ENCODE measurements around the gene AREG.

- no peak for TF ChIP-seq CTCF (IDR thresholded peaks at IDR 0.05)
- no peak for TF ChIP-seq POLR2A (IDR thresholded peaks at IDR 0.05)
- TF ChIP-seq EP300 (IDR thresholded peaks at IDR 0.05) = no peak
- no peak for TF ChIP-seq POLR2AphosphoS5 (IDR thresholded peaks at IDR 0.05)
These were observed 12.0 kb downstream of the AREG start for GRCh38 chr4:74456849-74457395.
